ENCODE measurements around the gene SNX10. TPM values are rescaled to one million over a fixed set of nuclear protein-coding genes. Genes with fewer than 3 reads are reported as not detected.

Gene SNX10
- total RNA-seq, 1 experiment from 2014 or later: 9.8 TPM

DNA sequence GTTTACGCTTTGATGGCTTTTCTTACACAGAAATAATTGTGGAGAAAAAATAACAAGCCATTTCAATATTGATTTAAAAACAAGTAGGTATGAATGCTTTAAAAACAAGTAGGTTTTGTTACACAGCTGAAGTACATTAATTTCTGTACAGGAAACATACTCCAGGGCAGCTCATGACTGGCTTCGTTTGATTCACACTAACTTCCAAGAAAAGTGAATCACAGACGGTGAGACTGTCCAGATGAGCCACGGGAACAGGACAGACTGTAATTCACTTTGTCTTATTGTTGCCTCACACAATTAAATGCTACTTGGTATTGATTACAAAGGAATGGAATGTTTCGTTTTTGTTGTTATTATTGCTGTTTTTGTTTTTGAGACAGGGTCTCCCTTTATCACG is 26.6 kb upstream of the SNX10 start:
- Histone ChIP-seq H3K36me3 (ENCODE audit: low read depth) (no peaks in the 10 kb centered on the region), H3F3A (ENCODE audit: insufficient read depth, low read depth) (no peaks in the 10 kb centered on the region), H3K27ac (no peak overlapping the region), H3K9me2 (ENCODE audit: insufficient read depth) (no peaks in the 10 kb centered on the region), H3K27me3 (ENCODE audit: insufficient read depth, low read depth) (no peaks in the 10 kb centered on the region), H3K4me3 (no peak overlapping the region), H4K20me1 (ENCODE audit: insufficient read depth) (no peaks in the 10 kb centered on the region), H3K79me2 (ENCODE audit: low read depth) (no peaks in the 10 kb centered on the region), H3K4me1 (replicated peaks; ENCODE audit: insufficient read depth) (no peaks in the 10 kb centered on the region), H2AFZ (no peak overlapping the region), H3K9me3 (ENCODE audit: insufficient read depth, low read depth) (no peaks in the 10 kb centered on the region; the same call in 1 of the 2 replicates), H3K4me2 (no peak overlapping the region)
- TF ChIP-seq, protein P1, sequence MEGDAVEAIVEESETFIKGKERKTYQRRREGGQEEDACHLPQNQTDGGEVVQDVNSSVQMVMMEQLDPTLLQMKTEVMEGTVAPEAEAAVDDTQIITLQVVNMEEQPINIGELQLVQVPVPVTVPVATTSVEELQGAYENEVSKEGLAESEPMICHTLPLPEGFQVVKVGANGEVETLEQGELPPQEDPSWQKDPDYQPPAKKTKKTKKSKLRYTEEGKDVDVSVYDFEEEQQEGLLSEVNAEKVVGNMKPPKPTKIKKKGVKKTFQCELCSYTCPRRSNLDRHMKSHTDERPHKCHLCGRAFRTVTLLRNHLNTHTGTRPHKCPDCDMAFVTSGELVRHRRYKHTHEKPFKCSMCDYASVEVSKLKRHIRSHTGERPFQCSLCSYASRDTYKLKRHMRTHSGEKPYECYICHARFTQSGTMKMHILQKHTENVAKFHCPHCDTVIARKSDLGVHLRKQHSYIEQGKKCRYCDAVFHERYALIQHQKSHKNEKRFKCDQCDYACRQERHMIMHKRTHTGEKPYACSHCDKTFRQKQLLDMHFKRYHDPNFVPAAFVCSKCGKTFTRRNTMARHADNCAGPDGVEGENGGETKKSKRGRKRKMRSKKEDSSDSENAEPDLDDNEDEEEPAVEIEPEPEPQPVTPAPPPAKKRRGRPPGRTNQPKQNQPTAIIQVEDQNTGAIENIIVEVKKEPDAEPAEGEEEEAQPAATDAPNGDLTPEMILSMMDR (conservative IDR thresholded peaks at IDR 0.05): no peak
- no peak for TF ChIP-seq EZH2 (IDR thresholded peaks at IDR 0.05; ENCODE audit: low read depth)
- no peak for DNase-seq
- intact Hi-C loops (cut with micrococcal nuclease; ENCODE audit: unreplicated experiment): no loop called here
- ChIA-PET CTCF (no interaction called here), POLR2A (ENCODE audit: unreplicated experiment) (no interaction called here)
- BruUV-seq (replicated peaks): no TSS peak

DNA sequence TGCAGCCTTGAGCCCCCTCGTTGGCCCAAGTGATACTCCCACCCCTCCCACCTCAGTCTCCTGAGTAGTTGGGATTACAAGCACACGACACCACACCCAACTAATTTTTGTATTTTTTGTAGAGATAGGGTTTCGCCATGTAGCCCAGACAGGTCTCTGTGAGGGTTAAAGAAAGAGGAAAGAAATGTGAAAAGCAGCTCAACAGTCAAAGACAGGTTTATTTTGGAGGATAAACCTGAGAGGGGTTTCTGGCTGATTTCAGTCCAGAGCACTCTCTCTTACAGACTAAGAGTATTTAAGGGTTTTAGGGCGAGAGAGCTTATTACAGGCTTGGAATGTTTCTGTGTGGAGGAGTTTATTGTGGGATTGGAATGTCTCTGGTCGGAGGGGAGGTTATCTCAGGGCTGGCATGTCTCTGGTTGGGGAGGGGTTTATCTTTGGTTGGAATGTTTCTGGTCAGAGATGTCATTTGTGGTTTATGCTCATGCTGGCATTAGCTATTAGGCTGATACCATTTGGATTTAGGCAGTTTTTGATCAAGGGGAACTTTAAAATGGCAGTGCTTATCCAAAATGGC is 26.1 kb upstream of the SNX10 start:
- Histone ChIP-seq H3K36me3 (ENCODE audit: low read depth) (no peaks in the 10 kb centered on the region), H3K27me3 (ENCODE audit: insufficient read depth, low read depth) (no peaks in the 10 kb centered on the region), H3K4me3 (no peak overlapping the region), H3K9me2 (ENCODE audit: insufficient read depth) (no peaks in the 10 kb centered on the region), H3K9me3 (ENCODE audit: insufficient read depth, low read depth) (no peaks in the 10 kb centered on the region; the same call in 1 of the 2 replicates), H4K20me1 (ENCODE audit: insufficient read depth) (no peaks in the 10 kb centered on the region), H3K79me2 (ENCODE audit: low read depth) (no peaks in the 10 kb centered on the region), H3K4me1 (replicated peaks; ENCODE audit: insufficient read depth) (no peaks in the 10 kb centered on the region), H2AFZ (no peak overlapping the region), H3K4me2 (no peak overlapping the region), H3F3A (ENCODE audit: insufficient read depth, low read depth) (no peaks in the 10 kb centered on the region), H3K27ac (no peak overlapping the region)
- ChIA-PET POLR2A (ENCODE audit: unreplicated experiment) (no interaction called here), CTCF (no interaction called here)
- intact Hi-C loops (cut with micrococcal nuclease; ENCODE audit: unreplicated experiment): no loop called here
- TF ChIP-seq, protein P1 (conservative IDR thresholded peaks at IDR 0.05): no peak
- TF ChIP-seq EZH2 (IDR thresholded peaks at IDR 0.05; ENCODE audit: low read depth): no peak
- no TSS peak for BruUV-seq (replicated peaks)
- no peak for DNase-seq

DNA sequence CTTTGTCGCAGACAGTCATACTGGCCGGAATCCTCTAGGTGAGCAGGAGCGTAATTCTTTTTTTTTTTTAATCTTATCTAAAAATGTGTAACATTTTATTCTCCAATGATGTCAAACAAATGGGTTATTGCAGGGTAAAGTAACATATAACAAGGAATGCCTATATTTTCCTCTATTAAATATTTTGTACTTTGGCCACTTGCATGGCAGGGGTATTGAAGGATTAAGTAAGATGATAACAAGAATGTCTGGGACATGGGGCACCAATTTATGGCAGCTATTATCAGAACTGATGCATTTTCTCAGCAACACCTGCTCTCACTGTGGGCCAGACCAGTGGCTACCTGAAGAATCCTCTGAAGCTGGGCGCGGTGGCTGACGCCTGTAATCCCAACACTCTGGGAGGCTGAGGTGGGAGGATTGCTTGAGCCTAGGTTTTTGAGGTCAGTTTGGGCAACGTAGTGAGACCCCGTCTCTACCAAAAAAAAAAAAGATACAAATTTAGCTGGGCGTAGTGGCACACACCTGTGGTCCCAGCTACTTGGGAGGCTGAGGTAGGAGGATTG is 24.0 kb upstream of the SNX10 start:
- no peak for DNase-seq
- Histone ChIP-seq H3K4me1 (replicated peaks; ENCODE audit: insufficient read depth) (no peaks in the 10 kb centered on the region), H3K4me2 (no peak overlapping the region), H3K4me3 (no peak overlapping the region), H3K9me2 (ENCODE audit: insufficient read depth) (no peaks in the 10 kb centered on the region), H3K27ac (no peak overlapping the region), H3K36me3 (ENCODE audit: low read depth) (no peaks in the 10 kb centered on the region), H3K79me2 (ENCODE audit: low read depth) (no peaks in the 10 kb centered on the region), H3K9me3 (ENCODE audit: insufficient read depth, low read depth) (no peaks in the 10 kb centered on the region; the same call in 1 of the 2 replicates), H3F3A (ENCODE audit: insufficient read depth, low read depth) (no peaks in the 10 kb centered on the region), H4K20me1 (ENCODE audit: insufficient read depth) (no peaks in the 10 kb centered on the region), H3K27me3 (ENCODE audit: insufficient read depth, low read depth) (no peaks in the 10 kb centered on the region), H2AFZ (no peak overlapping the region)
- TF ChIP-seq, protein P1 (conservative IDR thresholded peaks at IDR 0.05): no peak
- no peak for TF ChIP-seq EZH2 (IDR thresholded peaks at IDR 0.05; ENCODE audit: low read depth)
- CTCF ChIA-PET: interaction anchor here (0.6 kb wide), 1 partner anchor 375 kb away, joined by 4 read pairs; no protein-coding TSS in a partner anchor
- POLR2A ChIA-PET (ENCODE audit: unreplicated experiment): no interaction called here
- intact Hi-C loops (cut with micrococcal nuclease; ENCODE audit: unreplicated experiment): no loop called here
- no TSS peak for BruUV-seq (replicated peaks)

Measured in PC-9 (cell line).